PC-9 (cell line): ENCODE data around the gene UVRAG.

Experiments used
- EZH2 ChIP-seq: fragments of 200-600 bp; sonication (generic); IDR thresholded peaks from 2 replicates; pipeline ENCODE4 v1.8.0; 2017; ENCODE audit warnings: antibody characterized with exemption, low read depth
- TF ChIP-seq, protein P1 (sequence below): fragments of 200-600 bp; sonication (generic); conservative IDR thresholded peaks from 2 replicates; pipeline ENCODE4 v1.6.1; 2017; ENCODE audit warnings: mixed run types, antibody characterized with exemption, mild to moderate bottlenecking, moderate library complexity

GRCh38 chr11:76025068-76025467 lies 210.1 kb downstream of the UVRAG start:
- TF ChIP-seq, protein P1, sequence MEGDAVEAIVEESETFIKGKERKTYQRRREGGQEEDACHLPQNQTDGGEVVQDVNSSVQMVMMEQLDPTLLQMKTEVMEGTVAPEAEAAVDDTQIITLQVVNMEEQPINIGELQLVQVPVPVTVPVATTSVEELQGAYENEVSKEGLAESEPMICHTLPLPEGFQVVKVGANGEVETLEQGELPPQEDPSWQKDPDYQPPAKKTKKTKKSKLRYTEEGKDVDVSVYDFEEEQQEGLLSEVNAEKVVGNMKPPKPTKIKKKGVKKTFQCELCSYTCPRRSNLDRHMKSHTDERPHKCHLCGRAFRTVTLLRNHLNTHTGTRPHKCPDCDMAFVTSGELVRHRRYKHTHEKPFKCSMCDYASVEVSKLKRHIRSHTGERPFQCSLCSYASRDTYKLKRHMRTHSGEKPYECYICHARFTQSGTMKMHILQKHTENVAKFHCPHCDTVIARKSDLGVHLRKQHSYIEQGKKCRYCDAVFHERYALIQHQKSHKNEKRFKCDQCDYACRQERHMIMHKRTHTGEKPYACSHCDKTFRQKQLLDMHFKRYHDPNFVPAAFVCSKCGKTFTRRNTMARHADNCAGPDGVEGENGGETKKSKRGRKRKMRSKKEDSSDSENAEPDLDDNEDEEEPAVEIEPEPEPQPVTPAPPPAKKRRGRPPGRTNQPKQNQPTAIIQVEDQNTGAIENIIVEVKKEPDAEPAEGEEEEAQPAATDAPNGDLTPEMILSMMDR: no peak
- no peak for TF ChIP-seq EZH2
